ENCODE data around the gene ETNPPL. TPM values are rescaled to one million over a fixed set of nuclear protein-coding genes. Genes with fewer than 3 reads are reported as not detected.

The ETNPPL gene
- total RNA-seq, 4 donors from 2014 or later = not detected

GRCh38 chr4:108777388-108777787 is 14.5 kb upstream of the ETNPPL start:
- Histone ChIP-seq H3K27ac (no peak overlapping the region), H3K4me1 (peaks cover 3% of the 10 kb centered on the region), H3K9me3 (no peaks in the 10 kb centered on the region), H3K36me3 (no peaks in the 10 kb centered on the region), H3K4me3 (no peak overlapping the region), H3K27me3 (no peaks in the 10 kb centered on the region)
- no peak for DNase-seq (ENCODE audit: low spot score in 2 of 2)
- WGBS = 89% methylated on average over 2 of the region's 2 CpGs
- TF ChIP-seq POLR2A (IDR thresholded peaks at IDR 0.05) (no peak), EP300 (IDR thresholded peaks at IDR 0.05) (no peak), POLR2AphosphoS5 (IDR thresholded peaks at IDR 0.05) (no peak)

- no peaks in the 10 kb centered on the region for H3K9me3 ChIP-seq
- DNase-seq (ENCODE audit: low spot score in 2 of 2) = no peak
- peaks cover 3% of the 10 kb centered on the region for H3K4me1 ChIP-seq
- H3K4me3 ChIP-seq = no peak overlapping the region
- H3K27me3 ChIP-seq = no peaks in the 10 kb centered on the region
- no peaks in the 10 kb centered on the region for H3K36me3 ChIP-seq
- no peak overlapping the region for H3K27ac ChIP-seq
- TF ChIP-seq POLR2A (IDR thresholded peaks at IDR 0.05) (no peak), POLR2AphosphoS5 (IDR thresholded peaks at IDR 0.05) (no peak), EP300 (IDR thresholded peaks at IDR 0.05) (no peak)
- TF ChIP-seq, protein P1, sequence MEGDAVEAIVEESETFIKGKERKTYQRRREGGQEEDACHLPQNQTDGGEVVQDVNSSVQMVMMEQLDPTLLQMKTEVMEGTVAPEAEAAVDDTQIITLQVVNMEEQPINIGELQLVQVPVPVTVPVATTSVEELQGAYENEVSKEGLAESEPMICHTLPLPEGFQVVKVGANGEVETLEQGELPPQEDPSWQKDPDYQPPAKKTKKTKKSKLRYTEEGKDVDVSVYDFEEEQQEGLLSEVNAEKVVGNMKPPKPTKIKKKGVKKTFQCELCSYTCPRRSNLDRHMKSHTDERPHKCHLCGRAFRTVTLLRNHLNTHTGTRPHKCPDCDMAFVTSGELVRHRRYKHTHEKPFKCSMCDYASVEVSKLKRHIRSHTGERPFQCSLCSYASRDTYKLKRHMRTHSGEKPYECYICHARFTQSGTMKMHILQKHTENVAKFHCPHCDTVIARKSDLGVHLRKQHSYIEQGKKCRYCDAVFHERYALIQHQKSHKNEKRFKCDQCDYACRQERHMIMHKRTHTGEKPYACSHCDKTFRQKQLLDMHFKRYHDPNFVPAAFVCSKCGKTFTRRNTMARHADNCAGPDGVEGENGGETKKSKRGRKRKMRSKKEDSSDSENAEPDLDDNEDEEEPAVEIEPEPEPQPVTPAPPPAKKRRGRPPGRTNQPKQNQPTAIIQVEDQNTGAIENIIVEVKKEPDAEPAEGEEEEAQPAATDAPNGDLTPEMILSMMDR (IDR thresholded peaks at IDR 0.05) = no peak
- 76% methylated on average over 5 of the region's 5 CpGs for WGBS
These were observed 13.1 kb upstream of the ETNPPL start for GRCh38 chr4:108775921-108776320.

DNA sequence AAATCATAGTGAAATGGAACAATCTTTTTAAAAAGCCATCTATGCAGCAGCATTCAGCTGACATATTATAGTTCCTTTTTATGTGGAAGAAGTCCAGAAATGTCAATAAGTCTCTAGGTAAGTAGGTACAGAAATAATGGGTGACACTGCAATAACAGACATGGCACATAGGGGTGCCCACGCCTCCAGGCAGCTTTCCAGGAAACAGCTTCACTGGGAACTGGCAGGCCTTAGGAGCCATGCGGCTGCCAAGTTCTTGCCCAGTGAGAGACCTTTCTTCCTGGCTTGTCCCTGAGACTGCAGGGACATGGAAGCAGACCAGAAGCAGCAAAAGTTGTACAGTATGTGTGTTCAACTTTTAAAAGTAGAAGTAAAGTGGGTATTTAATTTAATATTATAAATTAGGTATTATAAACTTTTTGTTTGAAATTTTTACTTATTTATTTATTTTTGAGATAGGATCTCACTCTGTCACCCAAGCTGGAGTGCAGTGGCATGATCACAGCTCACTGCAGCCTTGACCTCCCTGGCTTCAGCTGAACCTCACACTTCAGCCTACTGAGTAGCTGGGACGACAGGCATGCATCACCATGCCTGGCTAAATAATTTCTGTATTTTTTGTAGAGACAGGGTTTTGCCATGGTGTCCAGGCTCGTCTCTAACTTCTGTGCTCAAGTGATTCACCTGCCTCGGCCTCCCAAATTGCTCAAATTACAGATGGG is 12.1 kb upstream of the ETNPPL start:
- no peak overlapping the region for H3K27ac ChIP-seq
- H3K27me3 ChIP-seq = no peaks in the 10 kb centered on the region
- WGBS = 57% methylated on average over 5 of the region's 5 CpGs
- H3K36me3 ChIP-seq = no peaks in the 10 kb centered on the region
- peaks cover 3% of the 10 kb centered on the region for H3K4me1 ChIP-seq
- H3K4me3 ChIP-seq = no peak overlapping the region
- TF ChIP-seq POLR2A (IDR thresholded peaks at IDR 0.05) = no peak
- no peak for TF ChIP-seq POLR2AphosphoS5 (IDR thresholded peaks at IDR 0.05)
- no peak for DNase-seq (ENCODE audit: low spot score in 2 of 2)
- no peaks in the 10 kb centered on the region for H3K9me3 ChIP-seq

DNA sequence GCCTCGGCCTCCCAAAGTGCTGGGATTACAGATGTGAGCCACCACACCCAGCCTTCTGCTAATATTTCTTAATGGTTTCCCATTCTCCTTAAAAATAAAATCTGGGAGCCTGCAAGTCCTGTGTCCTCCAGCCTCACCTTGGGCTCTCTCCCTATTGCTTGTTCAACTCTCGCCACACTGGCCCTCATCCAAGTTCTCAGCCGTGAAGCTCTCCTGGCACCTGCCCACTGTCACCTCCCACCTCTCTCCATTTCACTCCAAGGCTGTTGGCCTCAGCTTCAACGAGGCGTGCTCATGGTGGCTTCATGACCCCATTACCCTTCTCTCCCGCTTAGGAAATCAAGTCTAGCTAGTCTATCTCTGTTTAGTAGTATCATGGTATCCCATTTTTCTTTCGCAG is 9.5 kb upstream of the ETNPPL start:
- peaks cover 3% of the 10 kb centered on the region for H3K4me1 ChIP-seq
- H3K36me3 ChIP-seq = no peaks in the 10 kb centered on the region
- no peaks in the 10 kb centered on the region for H3K9me3 ChIP-seq
- H3K27ac ChIP-seq = no peak overlapping the region
- H3K27me3 ChIP-seq = no peaks in the 10 kb centered on the region
- WGBS = 89% methylated on average over 7 of the region's 7 CpGs
- DNase-seq (ENCODE audit: low spot score in 2 of 2) = no peak
- TF ChIP-seq POLR2AphosphoS5 (IDR thresholded peaks at IDR 0.05) (no peak), POLR2A (IDR thresholded peaks at IDR 0.05) (no peak), EP300 (IDR thresholded peaks at IDR 0.05) (no peak)
- TF ChIP-seq, protein P1 (IDR thresholded peaks at IDR 0.05) = no peak
- no peak overlapping the region for H3K4me3 ChIP-seq

DNA sequence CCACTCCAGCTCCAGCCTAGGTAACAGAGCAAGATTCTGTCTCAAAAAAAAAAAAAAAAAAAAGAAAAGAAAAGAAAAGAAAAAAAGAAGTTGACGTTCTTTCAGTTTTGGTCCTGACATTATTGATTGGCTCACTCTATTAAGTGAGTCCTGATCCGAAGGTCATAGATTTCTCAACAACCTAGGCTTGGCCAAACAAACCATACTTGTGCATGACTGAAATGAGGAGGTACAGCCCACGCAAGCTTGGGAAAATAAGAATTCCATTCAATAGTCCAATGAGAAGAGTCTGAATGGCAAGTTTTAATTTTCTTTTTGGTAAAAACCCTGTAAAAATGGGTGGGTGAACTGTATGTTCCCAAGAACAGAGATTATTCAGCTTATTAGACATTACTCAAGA is 3.2 kb upstream of the ETNPPL start:
- DNase-seq (ENCODE audit: low spot score in 2 of 2) = no peak
- Histone ChIP-seq H3K4me1 (peaks cover 14% of the 10 kb centered on the region), H3K4me3 (no peak overlapping the region), H3K27ac (no peak overlapping the region), H3K27me3 (peaks cover 14% of the 10 kb centered on the region), H3K9me3 (no peaks in the 10 kb centered on the region), H3K36me3 (no peaks in the 10 kb centered on the region)
- TF ChIP-seq POLR2AphosphoS5 (IDR thresholded peaks at IDR 0.05) (no peak), POLR2A (IDR thresholded peaks at IDR 0.05) (no peak), EP300 (IDR thresholded peaks at IDR 0.05) (no peak)
- TF ChIP-seq, protein P1 (IDR thresholded peaks at IDR 0.05) = no peak
- 85% methylated on average over 3 of the region's 3 CpGs for WGBS

- Histone ChIP-seq H3K4me3 (no peak overlapping the region), H3K27ac (no peak overlapping the region), H3K36me3 (no peaks in the 10 kb centered on the region), H3K4me1 (peaks cover 14% of the 10 kb centered on the region), H3K27me3 (peaks cover 19% of the 10 kb centered on the region), H3K9me3 (no peaks in the 10 kb centered on the region)
- DNase-seq (ENCODE audit: low spot score in 2 of 2) = no peak
- TF ChIP-seq, protein P1 (IDR thresholded peaks at IDR 0.05) = no peak
- no peak for TF ChIP-seq EP300 (IDR thresholded peaks at IDR 0.05)
- TF ChIP-seq POLR2A (IDR thresholded peaks at IDR 0.05) = no peak
- no peak for TF ChIP-seq POLR2AphosphoS5 (IDR thresholded peaks at IDR 0.05)
- WGBS = 96% methylated on average over 4 of the region's 4 CpGs
These were observed 1.1 kb upstream of the ETNPPL start for GRCh38 chr4:108763986-108764385.
